GM12891 (cell line): Measurements from ENCODE around the gene TMEM60.

Source experiments
- POLR2A ChIP-seq: IDR thresholded peaks from 2 replicates; pipeline ENCODE4 v1.6.1; 2011; ENCODE audit warnings: low read depth, low read length, control low read depth
- POLR2AphosphoS5 ChIP-seq: IDR thresholded peaks from 2 replicates; pipeline ENCODE4 v1.6.1; 2011; ENCODE audit warnings: low read depth, low read length, control low read depth
- SPI1 ChIP-seq: IDR thresholded peaks from 2 replicates; pipeline ENCODE4 v1.6.1; 2011; ENCODE audit warnings: low read depth, low read length, control low read depth
- TAF1 ChIP-seq: IDR thresholded peaks from 2 replicates; pipeline ENCODE4 v1.6.1; 2011; ENCODE audit warnings: low read depth, low read length, control low read depth

- TF ChIP-seq POLR2AphosphoS5 = no peak
- no peak for TF ChIP-seq POLR2A
- TF ChIP-seq SPI1 = no peak
- TF ChIP-seq TAF1 = no peak
These were observed 14.9 kb upstream of the TMEM60 start for GRCh38 chr7:77813180-77813579.
